AG08395 (cell line): ENCODE data around the gene TSPYL4.

Experiments
- DNase-seq: peaks from one replicate; pipeline ENCODE4 v3.0.0; 2012; ENCODE audit warnings: mixed read lengths, low spot score

Gene TSPYL4

DNA sequence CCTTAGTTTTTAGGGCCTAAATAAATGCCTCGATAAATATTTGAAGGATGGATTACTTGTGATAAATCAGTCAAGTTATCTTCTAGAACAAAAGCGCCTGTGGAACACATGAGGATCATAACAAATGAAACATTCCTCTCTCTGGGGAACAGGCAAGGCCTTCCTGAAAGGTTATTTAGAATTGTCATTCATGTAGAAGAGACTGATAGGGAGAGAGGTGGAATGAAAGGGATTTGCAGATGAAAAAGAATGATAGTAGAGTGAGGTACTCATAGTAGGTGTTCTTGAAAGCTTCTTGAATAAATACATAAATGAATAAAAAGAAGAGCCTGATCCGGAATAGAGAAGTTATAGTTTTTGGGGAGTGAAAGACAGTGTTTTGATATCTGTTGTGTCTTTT is 30.5 kb downstream of the TSPYL4 start:
- no peak for DNase-seq

- no peak for DNase-seq
Measured at GRCh38 chr6:116221911-116222310, 32.0 kb downstream of the TSPYL4 start.

GRCh38 chr6:116221067-116221466 is 32.8 kb downstream of the TSPYL4 start:
- DNase-seq = no peak

DNA sequence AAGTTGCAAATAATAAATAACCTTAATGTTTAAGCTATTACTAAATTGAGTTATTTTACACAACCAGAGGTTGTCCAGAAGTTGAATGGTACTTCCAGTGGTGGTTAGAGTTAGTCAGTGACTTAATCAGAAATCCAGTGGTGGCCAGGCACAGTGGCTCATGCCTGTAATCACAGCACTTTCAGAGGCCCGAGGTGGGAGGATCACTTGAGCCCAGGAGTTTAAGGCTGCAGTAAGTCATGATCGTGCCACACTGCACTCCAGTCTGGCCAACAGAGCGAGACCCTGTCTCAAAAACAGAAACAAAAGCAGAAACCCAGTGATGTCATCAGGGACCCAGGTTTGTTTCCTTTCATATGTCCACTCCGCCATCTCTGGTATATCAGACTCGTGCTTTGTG is 35.0 kb downstream of the TSPYL4 start:
- no peak for DNase-seq

- DNase-seq = no peak
Measured at GRCh38 chr6:116218172-116218633, 35.7 kb downstream of the TSPYL4 start.

DNA sequence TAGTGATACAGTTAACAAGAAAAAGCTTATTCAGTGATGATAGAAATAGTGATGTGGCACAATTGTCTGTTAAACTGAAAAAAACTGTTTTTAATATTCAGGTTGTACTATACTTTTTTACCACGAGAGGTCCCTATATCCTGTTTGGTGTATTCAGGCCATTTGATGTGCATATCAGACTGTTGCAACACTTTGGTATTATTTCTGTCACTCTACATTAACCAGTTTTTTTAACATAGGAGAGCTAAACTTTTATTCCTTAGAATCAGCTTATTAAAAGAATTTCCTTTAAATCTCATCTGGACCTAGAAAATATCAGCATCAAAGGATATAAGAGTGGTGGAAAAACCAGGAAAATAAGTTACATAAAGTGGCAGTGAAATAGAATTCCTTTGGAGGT is 36.8 kb downstream of the TSPYL4 start:
- peak; percentile 35 for DNase-seq

DNA sequence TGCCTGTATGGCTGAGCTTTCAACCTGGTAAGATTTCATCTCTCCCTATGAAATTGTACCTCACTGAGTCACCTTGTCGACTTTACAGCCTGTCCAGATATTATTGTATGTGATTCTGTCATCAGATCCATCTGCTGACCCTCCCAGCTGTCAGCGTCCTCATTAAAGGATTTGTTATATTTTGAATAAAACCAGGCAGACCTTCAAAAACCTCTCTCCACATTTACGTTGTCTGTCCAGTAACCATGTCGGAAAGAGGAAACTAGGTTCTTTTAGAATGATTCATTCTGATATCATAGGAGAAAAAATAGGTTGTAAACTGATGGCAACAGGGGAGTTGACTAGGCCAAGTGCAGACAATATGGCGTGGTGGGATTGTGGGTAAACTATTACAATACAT is 38.5 kb downstream of the TSPYL4 start:
- DNase-seq = no peak

DNA sequence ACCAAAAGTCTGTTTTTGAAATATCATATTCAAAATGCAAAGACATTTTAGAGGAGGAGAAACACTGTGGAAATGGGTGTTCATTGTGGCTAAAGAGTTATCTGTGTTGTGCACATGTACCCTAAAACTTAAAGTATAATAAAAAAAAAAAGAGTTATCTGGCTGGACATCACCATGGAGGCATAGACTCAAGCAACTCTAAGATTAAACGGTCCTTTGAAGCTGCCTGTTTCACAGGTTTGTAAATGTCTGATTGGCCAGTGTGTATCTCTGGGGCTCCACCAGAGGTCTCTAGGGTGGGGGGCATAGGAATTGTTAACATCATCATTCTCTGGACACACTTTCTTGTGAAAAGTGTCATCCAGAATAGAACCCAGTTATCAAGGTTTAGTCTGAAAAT is 39.2 kb downstream of the TSPYL4 start:
- no peak for DNase-seq

DNA sequence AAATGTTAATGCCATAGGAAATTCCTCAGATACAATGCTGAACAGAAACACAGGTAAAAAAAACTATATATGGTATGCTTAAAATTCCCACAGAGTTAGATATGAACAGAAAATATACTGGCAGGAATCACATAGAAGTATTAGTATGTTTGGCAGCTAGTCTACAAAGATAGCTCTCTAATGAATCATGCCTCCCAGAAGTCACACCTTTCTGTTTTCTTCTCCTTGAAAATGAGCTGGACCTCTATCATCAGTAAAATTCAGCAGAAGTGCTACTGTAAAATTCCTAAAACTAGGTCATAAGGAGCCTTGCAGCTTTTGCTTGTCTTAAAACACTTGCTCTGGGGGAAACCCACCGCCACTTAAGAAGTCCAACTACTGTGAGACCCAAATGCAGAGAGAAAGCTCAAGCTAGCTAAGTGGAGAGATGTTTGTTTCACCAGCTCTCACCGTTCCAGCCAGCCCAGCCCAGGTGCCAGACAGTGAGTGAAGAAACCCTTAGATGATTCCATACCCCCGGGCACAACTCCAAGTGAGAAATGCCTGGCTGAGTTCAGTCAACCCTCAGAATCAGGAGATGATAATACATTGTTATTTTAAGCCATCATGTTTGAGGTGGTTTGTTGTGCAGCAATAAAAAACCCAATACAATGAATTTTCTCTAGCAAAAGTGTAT is 43.0 kb downstream of the TSPYL4 start:
- DNase-seq = peak; percentile 25

- DNase-seq = no peak
Measured at GRCh38 chr6:116210316-116210715, 43.6 kb downstream of the TSPYL4 start.

DNA sequence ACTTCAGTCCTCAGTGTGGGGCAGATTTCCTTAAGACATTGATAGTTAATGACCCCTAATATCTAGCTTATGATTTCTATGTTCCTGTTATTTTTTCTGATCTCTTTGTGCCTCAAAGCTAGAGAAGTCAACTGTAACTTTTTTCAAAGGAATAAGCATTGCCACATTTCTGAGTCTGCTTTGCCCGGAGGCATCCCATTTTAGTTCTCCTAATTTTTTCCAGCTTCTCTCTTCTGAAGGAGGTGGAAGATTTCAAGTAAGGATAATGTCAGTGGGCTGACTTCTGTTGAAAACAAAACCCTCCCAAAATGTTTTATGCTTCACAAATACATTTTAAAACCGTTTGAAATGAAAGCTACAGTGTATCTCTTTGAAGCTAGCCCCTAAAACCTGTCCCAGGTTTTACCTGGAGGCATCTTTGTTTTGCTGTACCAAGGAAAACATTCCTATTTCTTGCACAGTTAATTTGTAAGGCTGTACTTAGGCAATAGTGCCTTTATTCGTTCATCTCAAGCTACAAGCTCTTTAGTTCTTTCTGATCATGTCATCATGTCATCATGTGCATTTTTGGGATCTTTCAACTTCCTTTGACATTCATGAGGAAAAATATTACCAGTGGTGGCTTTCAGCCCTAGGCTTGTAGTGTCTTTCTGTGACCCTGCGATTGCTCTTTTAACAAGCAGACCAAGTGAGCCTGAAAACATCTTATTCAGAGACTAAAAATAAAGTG is 45.7 kb downstream of the TSPYL4 start:
- DNase-seq = no peak

DNA sequence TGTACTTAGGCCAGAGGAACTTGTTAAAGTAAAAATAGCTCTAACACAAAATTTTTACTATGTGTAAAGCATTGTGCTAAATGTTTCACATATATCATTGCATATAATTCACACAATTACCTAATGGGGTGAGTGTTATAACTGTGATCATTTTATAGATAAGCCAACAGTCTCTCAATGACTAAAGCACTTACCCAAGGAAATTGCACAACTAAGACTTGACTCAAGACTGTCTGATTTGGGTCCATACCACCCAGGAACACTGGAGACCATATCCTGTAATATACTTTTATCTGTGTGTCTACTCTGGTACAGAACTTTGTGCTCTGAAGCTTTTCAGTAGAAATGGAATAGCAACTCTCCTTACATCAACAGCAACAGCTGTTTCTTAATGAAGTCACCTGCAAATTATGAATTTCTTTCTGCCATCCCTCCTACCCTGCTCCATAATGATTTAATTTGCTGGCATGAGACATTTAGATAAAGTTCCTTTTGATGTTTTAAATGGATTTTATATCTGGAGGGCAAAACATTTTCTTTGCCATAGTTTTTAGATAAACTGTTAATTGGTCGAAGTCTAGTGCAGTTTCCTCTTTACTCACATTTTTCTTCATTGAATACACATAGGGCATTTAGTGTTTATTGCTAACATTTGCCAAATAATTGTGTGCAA is 47.5 kb downstream of the TSPYL4 start:
- no peak for DNase-seq

GRCh38 chr6:116205281-116205680 is 48.6 kb downstream of the TSPYL4 start:
- DNase-seq = no peak

- no peak for DNase-seq
Measured at GRCh38 chr6:116201538-116201937, 52.3 kb downstream of the TSPYL4 start.

DNA sequence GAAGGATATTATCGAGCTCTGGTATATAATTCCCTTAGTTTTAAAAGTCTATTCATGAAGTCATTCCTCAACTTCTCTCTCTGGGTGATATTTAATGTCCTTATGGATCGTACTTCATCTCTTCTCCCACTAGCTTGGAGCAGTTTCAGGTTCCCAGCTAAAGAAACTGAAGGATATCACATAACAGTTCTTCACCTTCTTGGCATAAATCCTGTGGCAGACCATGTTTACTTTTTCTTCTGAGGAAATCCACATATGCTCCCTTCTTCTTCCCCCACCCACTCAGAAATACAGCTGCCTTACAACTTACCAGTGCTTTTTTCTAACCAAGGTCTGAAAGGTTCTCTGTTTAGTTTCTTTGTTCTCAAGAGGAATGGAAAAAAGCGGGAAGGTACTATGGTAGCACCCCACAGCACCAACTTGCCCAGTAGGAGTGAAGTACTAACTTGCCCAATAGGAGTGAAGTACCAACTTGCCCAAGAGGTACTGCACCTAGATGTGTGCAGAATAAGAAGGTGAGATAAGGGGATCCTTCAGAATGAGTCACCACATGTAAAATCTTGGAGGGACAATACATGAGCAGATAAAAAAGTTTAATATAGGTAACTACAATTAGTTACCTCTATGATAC is 53.1 kb downstream of the TSPYL4 start:
- no peak for DNase-seq
